Dendritic cell treated with granulocyte-macrophage colony-stimulating factor and Interleukin-4, amounts not matched to agents 40 ng/mL and 50 ng/mL, for 4 days (primary cell): Measurements from ENCODE around the gene RBFA.

Source experiments
- H3K27ac Mint-ChIP-seq: one replicate; pipeline ENCODE4 v1.8.0; 2022; ENCODE audit warnings: mild to moderate bottlenecking, mixed read lengths
- H3K27me3 Mint-ChIP-seq: one replicate; pipeline ENCODE4 v1.8.0; 2022; ENCODE audit warnings: mild to moderate bottlenecking, mixed read lengths
- H3K36me3 Mint-ChIP-seq: one replicate; pipeline ENCODE4 v1.8.0; 2022; ENCODE audit warnings: low read depth, mixed read lengths
- H3K4me1 Mint-ChIP-seq: one replicate; pipeline ENCODE4 v1.8.0; 2022; ENCODE audit warnings: low read depth, mixed read lengths
- H3K4me3 Mint-ChIP-seq: one replicate; pipeline ENCODE4 v1.8.0; 2022; ENCODE audit warnings: mild to moderate bottlenecking, moderate library complexity, mixed read lengths
- H3K9me3 Mint-ChIP-seq: one replicate; pipeline ENCODE4 v1.8.0; 2022; ENCODE audit warnings: mixed read lengths
- intact Hi-C: fragments of 100-400 bp; cut with micrococcal nuclease; formaldehyde crosslinking; loops from one replicate; pipeline ENCODE4 v1.15.0; 2022

The RBFA gene

GRCh38 chr18:80068571-80069272 is 34.5 kb downstream of the RBFA start:
- no peaks in the 10 kb centered on the region for H3K4me1 Mint-ChIP-seq
- H3K27ac Mint-ChIP-seq: no peak overlapping the region
- no peaks in the 10 kb centered on the region for H3K27me3 Mint-ChIP-seq
- no peaks in the 10 kb centered on the region for H3K36me3 Mint-ChIP-seq
- no peak overlapping the region for H3K4me3 Mint-ChIP-seq
- no peaks in the 10 kb centered on the region for H3K9me3 Mint-ChIP-seq
- intact Hi-C loops: no loop called here

- intact Hi-C loops: no loop called here
- H3K4me1 Mint-ChIP-seq: no peaks in the 10 kb centered on the region
- no peaks in the 10 kb centered on the region for H3K36me3 Mint-ChIP-seq
- H3K27ac Mint-ChIP-seq: no peak overlapping the region
- no peaks in the 10 kb centered on the region for H3K9me3 Mint-ChIP-seq
- H3K4me3 Mint-ChIP-seq: no peak overlapping the region
- no peaks in the 10 kb centered on the region for H3K27me3 Mint-ChIP-seq
Observed at GRCh38 chr18:80070825-80071224, 36.6 kb downstream of the RBFA start.

GRCh38 chr18:80074183-80074582 is 39.9 kb downstream of the RBFA start:
- Mint-ChIP-seq H3K36me3 (no peaks in the 10 kb centered on the region), H3K27ac (no peak overlapping the region), H3K4me3 (no peak overlapping the region), H3K9me3 (peaks cover 18% of the 10 kb centered on the region), H3K27me3 (no peaks in the 10 kb centered on the region), H3K4me1 (no peaks in the 10 kb centered on the region)
- intact Hi-C loops: no loop called here

GRCh38 chr18:80074697-80075096 is 40.5 kb downstream of the RBFA start:
- H3K9me3 Mint-ChIP-seq: peaks cover 18% of the 10 kb centered on the region
- H3K27me3 Mint-ChIP-seq: no peaks in the 10 kb centered on the region
- H3K4me1 Mint-ChIP-seq: no peaks in the 10 kb centered on the region
- intact Hi-C loops: no loop called here
- no peaks in the 10 kb centered on the region for H3K36me3 Mint-ChIP-seq
- H3K4me3 Mint-ChIP-seq: no peak overlapping the region
- no peak overlapping the region for H3K27ac Mint-ChIP-seq

- H3K27ac Mint-ChIP-seq: no peak overlapping the region
- intact Hi-C loops: no loop called here
Observed at GRCh38 chr18:80075940-80076339, 41.7 kb downstream of the RBFA start.

GRCh38 chr18:80076379-80076778 is 42.1 kb downstream of the RBFA start:
- H3K27ac Mint-ChIP-seq: no peak overlapping the region
- no peak overlapping the region for H3K4me3 Mint-ChIP-seq
- H3K4me1 Mint-ChIP-seq: no peaks in the 10 kb centered on the region
- peaks cover 18% of the 10 kb centered on the region for H3K9me3 Mint-ChIP-seq
- H3K36me3 Mint-ChIP-seq: no peaks in the 10 kb centered on the region
- H3K27me3 Mint-ChIP-seq: no peaks in the 10 kb centered on the region
- intact Hi-C loops: no loop called here

More at GRCh38 chr18:80075940-80076339, 41.7 kb downstream of the RBFA start:
- no peaks in the 10 kb centered on the region for H3K36me3 Mint-ChIP-seq
- H3K4me1 Mint-ChIP-seq: no peaks in the 10 kb centered on the region
- H3K4me3 Mint-ChIP-seq: no peak overlapping the region
- H3K27me3 Mint-ChIP-seq: no peaks in the 10 kb centered on the region
- peaks cover 18% of the 10 kb centered on the region for H3K9me3 Mint-ChIP-seq

GRCh38 chr18:80077873-80078272 is 43.6 kb downstream of the RBFA start:
- Mint-ChIP-seq H3K4me3 (no peak overlapping the region), H3K27me3 (no peaks in the 10 kb centered on the region), H3K36me3 (no peaks in the 10 kb centered on the region), H3K27ac (no peak overlapping the region), H3K9me3 (peaks cover 23% of the 10 kb centered on the region), H3K4me1 (no peaks in the 10 kb centered on the region)
- intact Hi-C loops: no loop called here
